SK-N-SH (cell line): ENCODE data around the gene ATXN7. TPM values are rescaled to one million over a fixed set of nuclear protein-coding genes. Genes with fewer than 3 reads are reported as not detected.

Experiments
- CTCF ChIA-PET: fragments of 300-600, 350-600 bp; formaldehyde crosslinking; extraction: SDS; loops from one replicate; lab custom pipeline; 2021; lab: Yijun Ruan, JAX
- POLR2A ChIA-PET: fragments of 350-600 bp; sonication (Branson Sonifier 250); formaldehyde crosslinking; extraction: SDS; loops from one replicate; lab custom pipeline; 2020; ENCODE audit warnings: antibody characterized with exemption, inconsistent platforms; lab: Yijun Ruan, JAX
- DNase-seq: peaks from one replicate; pipeline ENCODE4 v3.0.0; 2012
- H2AFZ ChIP-seq: fragments of 200-600 bp; sonication (generic); 2 replicates; pipeline ENCODE4 v1.8.1; 2016; ENCODE audit warnings: antibody characterized with exemption, mild to moderate bottlenecking, low read depth
- H3F3A ChIP-seq: fragments of 200-600 bp; sonication (generic); replicated peaks from 2 replicates; pipeline ENCODE3; 2016; ENCODE audit warnings: antibody characterized with exemption, mild to moderate bottlenecking; ENCODE audit not compliant: insufficient read depth
- H3K27ac ChIP-seq, 2 experiments: fragments of 200-500 bp in 1 of 2; fragments of 200-600 bp in 1 of 2; sonication (Bioruptor generic) in 1 of 2; sonication (generic), shearing (Covaris generic) in 1 of 2; 2 replicates each; pipeline versions ENCODE4 v1.5.1 to v1.6.1; 2014 to 2016; ENCODE audit warnings: low read depth in 2 of 2, inconsistent platforms in 1 of 2, low read length in 1 of 2, mild to moderate bottlenecking in 1 of 2, mixed read lengths in 1 of 2
- H3K27me3 ChIP-seq: fragments of 200-600 bp; sonication (generic), shearing (Covaris generic); 2 replicates; pipeline ENCODE4 v1.6.1; 2016; ENCODE audit warnings: mixed run types; ENCODE audit not compliant: insufficient read depth
- H3K36me3 ChIP-seq, 2 experiments: fragments of 200-500 bp in 1 of 2; fragments of 200-600 bp in 1 of 2; sonication (Bioruptor generic) in 1 of 2; sonication (generic) in 1 of 2; replicated peaks in 1 of 2; 2 replicates each; pipeline versions ENCODE3 to v1.5.1; 2014 to 2016; ENCODE audit warnings: low read length in 1 of 2, mild to moderate bottlenecking in 1 of 2; ENCODE audit not compliant: insufficient read depth in 2 of 2, control insufficient read depth in 1 of 2
- H3K4me1 ChIP-seq, 2 experiments: fragments of 200-500 bp in 1 of 2; fragments of 200-600 bp in 1 of 2; sonication (Bioruptor generic) in 1 of 2; sonication (generic), shearing (Covaris generic) in 1 of 2; 2 replicates each; pipeline versions ENCODE4 v1.5.1 to v1.6.1; 2014 to 2016; ENCODE audit warnings: low read depth in 1 of 2, low read length in 1 of 2, mixed run types in 1 of 2; ENCODE audit not compliant: insufficient read depth in 2 of 2, control insufficient read depth in 1 of 2
- H3K4me2 ChIP-seq: fragments of 200-600 bp; sonication (generic), shearing (Covaris generic); 2 replicates; pipeline ENCODE4 v1.6.1; 2017; ENCODE audit warnings: mixed run types
- H3K4me3 ChIP-seq, 2 experiments: fragments of 200-500 bp in 1 of 2; fragments of 200-600 bp in 1 of 2; sonication (Bioruptor generic) in 1 of 2; sonication (generic), shearing (Covaris generic) in 1 of 2; 2 replicates each; pipeline versions ENCODE4 v1.5.1 to v1.8.1; 2014 to 2016; ENCODE audit warnings: low read depth in 2 of 2, inconsistent platforms in 1 of 2, low read length in 1 of 2, mild to moderate bottlenecking in 1 of 2, mixed read lengths in 1 of 2, moderate library complexity in 1 of 2
- H3K79me2 ChIP-seq: fragments of 200-600 bp; sonication (generic); 2 replicates; pipeline ENCODE4 v1.8.1; 2017; ENCODE audit warnings: mild to moderate bottlenecking; ENCODE audit not compliant: insufficient read depth
- H3K9ac ChIP-seq: fragments of 200-600 bp; sonication (generic); 2 replicates; pipeline ENCODE4 v1.6.1; 2017; ENCODE audit warnings: mixed run types
- H3K9me2 ChIP-seq: fragments of 200-600 bp; sonication (generic); 2 replicates; pipeline ENCODE4 v1.6.1; 2017; ENCODE audit warnings: mixed run types
- H3K9me3 ChIP-seq: fragments of 200-600 bp; sonication (generic); 2 replicates; pipeline ENCODE4 v1.6.1; 2017; ENCODE audit warnings: mixed run types, mild to moderate bottlenecking, moderate library complexity
- H4K20me1 ChIP-seq: fragments of 200-600 bp; sonication (generic); 2 replicates; pipeline ENCODE4 v1.6.1; 2017; ENCODE audit warnings: mild to moderate bottlenecking, mixed run types; ENCODE audit not compliant: insufficient read depth
- CHD2 ChIP-seq: fragments of 150-350 bp; IDR thresholded peaks from 2 replicates; pipeline ENCODE4 v1.6.1; 2018; ENCODE audit warnings: low read length; ENCODE audit not compliant: partially characterized antibody
- FOXJ3 ChIP-seq: sonication (generic); formaldehyde crosslinking; IDR thresholded peaks from 2 replicates; pipeline ENCODE4 v1.5.1; 2020; ENCODE audit warnings: mild to moderate bottlenecking, missing genetic modification reagents
- GABPA ChIP-seq: IDR thresholded peaks from 2 replicates; pipeline ENCODE4 v1.4.0; 2012; ENCODE audit warnings: low read depth, mild to moderate bottlenecking
- JUND ChIP-seq: IDR thresholded peaks from 2 replicates; pipeline ENCODE4 v1.4.0; 2012
- MEF2A ChIP-seq: IDR thresholded peaks from 2 replicates; pipeline ENCODE4 v1.4.0; 2012; ENCODE audit warnings: low read depth, borderline replicate concordance
- NFIC ChIP-seq: IDR thresholded peaks from 2 replicates; pipeline ENCODE4 v1.4.0; 2012; ENCODE audit warnings: borderline replicate concordance
- POLR2AphosphoS5 ChIP-seq: IDR thresholded peaks from 2 replicates; pipeline ENCODE4 v1.6.1; 2012; ENCODE audit warnings: low read depth, low read length
- TCF12 ChIP-seq: IDR thresholded peaks from 2 replicates; pipeline ENCODE4 v1.4.0; 2012
- WGBS: methylation state at CpG from one replicate; pipeline ENCODE4 v1.1.6; 2017; ENCODE audit warnings: low lambda C conversion rate; 5-methylcytosine and 5-hydroxymethylcytosine counted together
- polyA plus RNA-seq, 3 experiments: library from polyadenylated mRNA; depleted of rRNA; stranded (reverse); fragments of >200 nt; gene quantifications; 2 replicates each; pipeline ENCODE4 v1.2.3, GENCODE V29; 2012
- TF ChIP-seq, protein P1 (sequence below): fragments of 150-350 bp; IDR thresholded peaks from 2 replicates; pipeline ENCODE4 v1.6.1; 2016; ENCODE audit warnings: mild to moderate bottlenecking, low read depth, low read length
- TF ChIP-seq, protein P2 (sequence below): IDR thresholded peaks from 2 replicates; pipeline ENCODE4; 2012
- TF ChIP-seq, protein P3 (sequence below): IDR thresholded peaks from 2 replicates; pipeline ENCODE4 v1.6.1; 2012; ENCODE audit warnings: mild to moderate bottlenecking, low read depth, low read length, moderate library complexity
- TF ChIP-seq, protein P4 (sequence below): fragments of 150-350 bp; IDR thresholded peaks from 2 replicates; pipeline ENCODE4 v1.6.1; 2017; ENCODE audit warnings: antibody characterized with exemption, low read length, low read depth, borderline replicate concordance

ATXN7 gene
- polyA plus RNA-seq, 1 of the 3 experiments (the other 2 are of a cell fraction): 6.2 TPM

DNA sequence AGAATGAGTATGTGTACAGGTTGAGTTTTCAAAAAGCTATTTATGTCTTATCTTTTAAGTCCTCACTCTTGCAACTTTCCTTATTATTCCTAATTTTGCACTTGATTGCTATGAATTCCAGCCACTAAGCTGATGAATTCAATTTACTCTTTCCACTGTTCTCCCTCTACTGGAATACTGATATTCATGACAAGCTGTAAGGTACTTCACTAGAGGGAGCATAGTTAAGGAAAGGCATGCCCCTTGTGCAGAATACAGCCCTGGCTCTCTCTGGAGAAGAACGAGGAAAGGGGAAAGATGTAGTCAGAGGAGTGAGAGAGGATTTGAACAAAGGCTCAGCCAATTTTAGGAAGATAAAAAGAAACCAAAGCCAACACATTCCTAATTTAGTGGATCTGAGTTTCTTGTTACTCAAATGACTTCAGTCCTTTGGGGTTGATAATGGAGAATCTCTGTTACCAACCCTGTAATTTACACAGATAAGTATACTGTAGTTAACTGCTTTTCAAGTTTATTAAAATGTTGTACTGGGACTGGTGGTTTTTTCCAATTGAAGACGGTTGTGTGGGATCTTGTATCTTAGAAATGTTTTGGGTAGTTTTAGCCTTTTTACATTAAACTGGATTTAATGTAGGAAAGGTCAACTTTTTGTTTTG, 44.5 kb downstream of the ATXN7 start (continued):
- TF ChIP-seq, protein P1, sequence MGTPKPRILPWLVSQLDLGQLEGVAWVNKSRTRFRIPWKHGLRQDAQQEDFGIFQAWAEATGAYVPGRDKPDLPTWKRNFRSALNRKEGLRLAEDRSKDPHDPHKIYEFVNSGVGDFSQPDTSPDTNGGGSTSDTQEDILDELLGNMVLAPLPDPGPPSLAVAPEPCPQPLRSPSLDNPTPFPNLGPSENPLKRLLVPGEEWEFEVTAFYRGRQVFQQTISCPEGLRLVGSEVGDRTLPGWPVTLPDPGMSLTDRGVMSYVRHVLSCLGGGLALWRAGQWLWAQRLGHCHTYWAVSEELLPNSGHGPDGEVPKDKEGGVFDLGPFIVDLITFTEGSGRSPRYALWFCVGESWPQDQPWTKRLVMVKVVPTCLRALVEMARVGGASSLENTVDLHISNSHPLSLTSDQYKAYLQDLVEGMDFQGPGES: no peak
- TF ChIP-seq FOXJ3 (no peak), GABPA (no peak), NFIC (no peak), CHD2 (no peak)
- TF ChIP-seq, protein P2, sequence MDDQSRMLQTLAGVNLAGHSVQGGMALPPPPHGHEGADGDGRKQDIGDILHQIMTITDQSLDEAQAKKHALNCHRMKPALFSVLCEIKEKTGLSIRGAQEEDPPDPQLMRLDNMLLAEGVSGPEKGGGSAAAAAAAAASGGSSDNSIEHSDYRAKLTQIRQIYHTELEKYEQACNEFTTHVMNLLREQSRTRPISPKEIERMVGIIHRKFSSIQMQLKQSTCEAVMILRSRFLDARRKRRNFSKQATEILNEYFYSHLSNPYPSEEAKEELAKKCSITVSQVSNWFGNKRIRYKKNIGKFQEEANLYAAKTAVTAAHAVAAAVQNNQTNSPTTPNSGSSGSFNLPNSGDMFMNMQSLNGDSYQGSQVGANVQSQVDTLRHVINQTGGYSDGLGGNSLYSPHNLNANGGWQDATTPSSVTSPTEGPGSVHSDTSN: no peak

DNA sequence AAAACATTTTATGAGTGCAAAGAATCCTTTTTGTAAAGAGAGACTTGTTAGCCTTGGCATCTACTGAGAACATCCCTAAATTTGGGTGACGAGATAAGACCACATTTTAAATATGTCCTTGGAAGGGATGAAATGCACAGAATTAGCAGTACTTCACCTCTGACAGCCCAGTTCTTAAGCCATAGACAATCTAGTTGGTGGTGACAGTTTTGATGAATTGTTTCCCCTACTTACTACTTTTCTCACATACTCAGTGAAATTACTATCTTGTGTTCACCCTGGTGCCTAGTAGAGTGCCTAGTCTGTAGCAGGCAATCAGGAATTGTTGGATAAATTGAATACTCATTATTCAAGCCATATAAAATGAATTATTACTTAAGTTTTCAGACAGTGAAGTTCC, 45.1 kb downstream of the ATXN7 start:
- H3K27me3 ChIP-seq: no peaks in the 10 kb centered on the region
- CTCF ChIA-PET: no interaction called here
- H3K9me3 ChIP-seq: no peaks in the 10 kb centered on the region
- H3K27ac ChIP-seq: no peak overlapping the region
- DNase-seq: no peak
- peaks cover 13 to 21% of the 10 kb centered on the region in 2 experiments for H3K4me1 ChIP-seq
- 94% methylated on average over 1 of the region's 1 CpG for WGBS
- H3K79me2 ChIP-seq: peaks cover 35% of the 10 kb centered on the region
- H4K20me1 ChIP-seq: peaks cover 8% of the 10 kb centered on the region; the same call in 1 of the 2 replicates
- peaks cover 14% of the 10 kb centered on the region for H3F3A ChIP-seq
- no peaks in the 10 kb centered on the region for H3K9me2 ChIP-seq
- no peak overlapping the region for H3K9ac ChIP-seq
- POLR2A ChIA-PET: no interaction called here
- TF ChIP-seq GABPA: no peak
- TF ChIP-seq NFIC: no peak
- no peak for TF ChIP-seq TCF12
- H3K36me3 ChIP-seq: peaks cover 0 to 7% of the 10 kb centered on the region in 2 experiments
- H2AFZ ChIP-seq: no peak overlapping the region
- no peak overlapping the region for H3K4me2 ChIP-seq
- H3K4me3 ChIP-seq: no peak overlapping the region

DNA sequence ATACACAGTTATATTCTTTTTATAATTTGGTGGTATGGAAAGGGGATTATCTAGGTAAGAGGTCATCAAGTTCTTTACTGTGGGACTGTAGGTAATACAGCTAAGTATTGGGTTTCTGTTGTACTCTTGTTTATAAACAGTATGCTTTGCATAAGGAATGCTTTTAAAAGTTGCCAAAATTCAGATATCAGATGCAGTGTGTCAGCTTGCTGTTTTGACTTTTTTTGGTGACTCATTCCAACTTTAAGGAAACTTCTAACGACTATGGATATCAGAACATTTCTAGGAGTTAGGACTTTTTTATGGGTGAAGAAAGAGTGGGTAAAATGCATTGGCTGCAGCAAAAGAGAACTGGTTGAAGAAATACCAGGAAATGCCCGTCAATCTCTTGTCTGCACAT, 45.8 kb downstream of the ATXN7 start:
- Histone ChIP-seq H2AFZ (no peak overlapping the region), H4K20me1 (peaks cover 8% of the 10 kb centered on the region; the same call in 1 of the 2 replicates), H3K79me2 (peaks cover 40% of the 10 kb centered on the region), H3F3A (peaks cover 14% of the 10 kb centered on the region), H3K9me3 (no peaks in the 10 kb centered on the region)
- ChIA-PET POLR2A (no interaction called here), CTCF (interaction anchor here (1.3 to 2.1 kb wide), 2 partner anchors 91 to 560 kb away, joined by 7 to 8 read pairs; partner anchors contain the start of gene C3orf49)
- 78% methylated on average over 2 of the region's 2 CpGs for WGBS
- TF ChIP-seq, protein P3, sequence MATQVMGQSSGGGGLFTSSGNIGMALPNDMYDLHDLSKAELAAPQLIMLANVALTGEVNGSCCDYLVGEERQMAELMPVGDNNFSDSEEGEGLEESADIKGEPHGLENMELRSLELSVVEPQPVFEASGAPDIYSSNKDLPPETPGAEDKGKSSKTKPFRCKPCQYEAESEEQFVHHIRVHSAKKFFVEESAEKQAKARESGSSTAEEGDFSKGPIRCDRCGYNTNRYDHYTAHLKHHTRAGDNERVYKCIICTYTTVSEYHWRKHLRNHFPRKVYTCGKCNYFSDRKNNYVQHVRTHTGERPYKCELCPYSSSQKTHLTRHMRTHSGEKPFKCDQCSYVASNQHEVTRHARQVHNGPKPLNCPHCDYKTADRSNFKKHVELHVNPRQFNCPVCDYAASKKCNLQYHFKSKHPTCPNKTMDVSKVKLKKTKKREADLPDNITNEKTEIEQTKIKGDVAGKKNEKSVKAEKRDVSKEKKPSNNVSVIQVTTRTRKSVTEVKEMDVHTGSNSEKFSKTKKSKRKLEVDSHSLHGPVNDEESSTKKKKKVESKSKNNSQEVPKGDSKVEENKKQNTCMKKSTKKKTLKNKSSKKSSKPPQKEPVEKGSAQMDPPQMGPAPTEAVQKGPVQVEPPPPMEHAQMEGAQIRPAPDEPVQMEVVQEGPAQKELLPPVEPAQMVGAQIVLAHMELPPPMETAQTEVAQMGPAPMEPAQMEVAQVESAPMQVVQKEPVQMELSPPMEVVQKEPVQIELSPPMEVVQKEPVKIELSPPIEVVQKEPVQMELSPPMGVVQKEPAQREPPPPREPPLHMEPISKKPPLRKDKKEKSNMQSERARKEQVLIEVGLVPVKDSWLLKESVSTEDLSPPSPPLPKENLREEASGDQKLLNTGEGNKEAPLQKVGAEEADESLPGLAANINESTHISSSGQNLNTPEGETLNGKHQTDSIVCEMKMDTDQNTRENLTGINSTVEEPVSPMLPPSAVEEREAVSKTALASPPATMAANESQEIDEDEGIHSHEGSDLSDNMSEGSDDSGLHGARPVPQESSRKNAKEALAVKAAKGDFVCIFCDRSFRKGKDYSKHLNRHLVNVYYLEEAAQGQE: no peak
- TF ChIP-seq, protein P4, sequence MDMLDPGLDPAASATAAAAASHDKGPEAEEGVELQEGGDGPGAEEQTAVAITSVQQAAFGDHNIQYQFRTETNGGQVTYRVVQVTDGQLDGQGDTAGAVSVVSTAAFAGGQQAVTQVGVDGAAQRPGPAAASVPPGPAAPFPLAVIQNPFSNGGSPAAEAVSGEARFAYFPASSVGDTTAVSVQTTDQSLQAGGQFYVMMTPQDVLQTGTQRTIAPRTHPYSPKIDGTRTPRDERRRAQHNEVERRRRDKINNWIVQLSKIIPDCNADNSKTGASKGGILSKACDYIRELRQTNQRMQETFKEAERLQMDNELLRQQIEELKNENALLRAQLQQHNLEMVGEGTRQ: no peak
- TF ChIP-seq CHD2: no peak
- no peak for TF ChIP-seq MEF2A
- TF ChIP-seq POLR2AphosphoS5: no peak
- 0 out of 2 replicates have a peak, but pooled peaks have one; percentile 3 for TF ChIP-seq JUND
- TF ChIP-seq, all 33 proteins: peak for 1
- Histone ChIP-seq H3K4me3 (no peak overlapping the region), H3K36me3 (peaks cover 4 to 8% of the 10 kb centered on the region in 2 experiments), H3K4me2 (no peak overlapping the region), H3K27ac (no peak overlapping the region), H3K9ac (no peak overlapping the region), H3K9me2 (no peaks in the 10 kb centered on the region), H3K4me1 (peaks cover 13 to 18% of the 10 kb centered on the region in 2 experiments), H3K27me3 (no peaks in the 10 kb centered on the region)
- no peak for DNase-seq
